SU-DHL-6 (cell line): Measurements from ENCODE around the gene CREB5.

ENCODE experiments used
- H2AFZ ChIP-seq: fragments of 200-600 bp; sonication (generic); 2 replicates; pipeline ENCODE4 v1.6.1; 2014; ENCODE audit warnings: low read depth, mild to moderate bottlenecking, moderate library complexity, mixed read lengths, antibody characterized with exemption, low read length; ENCODE audit not compliant: severe bottlenecking
- H3F3A ChIP-seq: fragments of 200-600 bp; shearing (Covaris generic); 2 replicates; pipeline ENCODE4 v1.6.0; 2016; ENCODE audit warnings: antibody characterized with exemption, mild to moderate bottlenecking; ENCODE audit not compliant: insufficient read depth
- H3K27ac ChIP-seq: fragments of 200-600 bp; sonication (generic); 2 replicates; pipeline ENCODE4 v1.5.1; 2016; ENCODE audit warnings: low read depth, mild to moderate bottlenecking, low read length, moderate library complexity, mixed read lengths
- H3K27me3 ChIP-seq: fragments of 200-600 bp; sonication (generic), shearing (Covaris generic); 2 replicates; pipeline ENCODE4 v1.6.0; 2014; ENCODE audit warnings: mild to moderate bottlenecking, low read length
- H3K36me3 ChIP-seq: fragments of 200-600 bp; sonication (generic); 2 replicates; pipeline ENCODE4 v1.6.1; 2014; ENCODE audit warnings: mild to moderate bottlenecking, low read length, mixed read lengths
- H3K4me2 ChIP-seq: fragments of 300-600, 200-600 bp; shearing (Covaris generic), sonication (generic); 2 replicates; pipeline ENCODE4 v1.6.0; 2014; ENCODE audit warnings: low read length, low read depth, mild to moderate bottlenecking; ENCODE audit not compliant: poor library complexity, severe bottlenecking
- H3K4me3 ChIP-seq: fragments of 200-600 bp; sonication (generic); 2 replicates; pipeline ENCODE4 v1.5.1; 2014; ENCODE audit warnings: antibody characterized with exemption, low read length, mild to moderate bottlenecking, mixed read lengths; ENCODE audit not compliant: insufficient read depth, poor library complexity, severe bottlenecking
- H3K79me2 ChIP-seq: fragments of 200-600 bp; sonication (generic); 2 replicates; pipeline ENCODE4 v1.6.1; 2014; ENCODE audit warnings: mild to moderate bottlenecking, low read length, moderate library complexity; ENCODE audit not compliant: insufficient read depth
- H3K9ac ChIP-seq: fragments of 200-600 bp; sonication (generic); 2 replicates; pipeline ENCODE4 v1.7.0; 2014; ENCODE audit warnings: mild to moderate bottlenecking, low read length
- H3K9me2 ChIP-seq: fragments of 200-600 bp; sonication (generic); replicated peaks from 2 replicates; pipeline ENCODE4 v1.6.1; 2014; ENCODE audit warnings: low read length; ENCODE audit not compliant: insufficient read depth
- H3K9me3 ChIP-seq: fragments of 200-600 bp; sonication (generic); 2 replicates; pipeline ENCODE4 v1.6.1; 2014; ENCODE audit warnings: low read length, mixed read lengths; ENCODE audit not compliant: insufficient read depth
- H4K20me1 ChIP-seq: fragments of 200-600 bp; sonication (generic); 2 replicates; pipeline ENCODE4 v1.6.1; 2014; ENCODE audit warnings: low read depth, mild to moderate bottlenecking, antibody characterized with exemption, low read length, moderate library complexity, mixed read lengths
- CTCF ChIP-seq: fragments of 200-600 bp; sonication (generic); IDR thresholded peaks from one replicate; pipeline ENCODE4 v1.5.1; 2017; ENCODE audit warnings: antibody characterized with exemption, mild to moderate bottlenecking, low read length, moderate library complexity; ENCODE audit not compliant: insufficient read depth, poor library complexity, severe bottlenecking
- EZH2phosphoT487 ChIP-seq: fragments of 200-600 bp; sonication (generic), shearing (Covaris generic); conservative IDR thresholded peaks from 2 replicates; pipeline ENCODE4 v1.6.1; 2018; ENCODE audit warnings: mild to moderate bottlenecking, antibody characterized with exemption, low read length, moderate library complexity, mixed read lengths

CREB5 gene

DNA sequence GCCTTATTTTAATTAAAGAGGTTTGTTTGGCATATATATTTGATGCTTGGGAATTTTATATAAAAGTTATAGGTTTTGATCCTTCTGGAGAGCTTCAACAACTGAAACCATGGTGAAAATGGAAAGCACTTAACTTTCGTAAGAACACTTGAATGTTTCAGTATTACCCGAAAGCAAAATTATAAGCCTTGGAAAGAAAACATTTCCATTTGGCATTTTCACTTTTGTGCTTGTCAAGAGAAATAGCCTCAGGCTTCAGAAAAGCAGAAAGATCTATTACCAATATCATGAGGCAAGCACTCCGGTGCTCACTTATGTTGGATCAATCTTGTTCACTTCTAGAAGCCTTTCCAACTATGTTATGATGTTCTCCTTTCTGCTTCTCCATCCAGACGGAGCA, 289.9 kb downstream of the CREB5 start:
- no peak overlapping the region for H3K27ac ChIP-seq
- peaks cover 20% of the 10 kb centered on the region for H3F3A ChIP-seq
- H3K4me2 ChIP-seq, result no peak overlapping the region
- no peaks in the 10 kb centered on the region for H3K9me2 ChIP-seq
- TF ChIP-seq CTCF, result no peak
- TF ChIP-seq EZH2phosphoT487, result no peak
- no peak overlapping the region for H2AFZ ChIP-seq
- H3K36me3 ChIP-seq, result 0 out of 2 replicates have a peak, but pooled peaks cover 6% of the 10 kb centered on the region
- H3K27me3 ChIP-seq, result no peaks in the 10 kb centered on the region
- H3K79me2 ChIP-seq, result peaks cover 10% of the 10 kb centered on the region; the same call in 1 of the 2 replicates
- H3K9me3 ChIP-seq, result no peaks in the 10 kb centered on the region
- H3K9ac ChIP-seq, result no peak overlapping the region
- no peak overlapping the region for H3K4me3 ChIP-seq
- no peaks in the 10 kb centered on the region; the same call in 1 of the 2 replicates for H4K20me1 ChIP-seq

GRCh38 chr7:28703037-28703765, 290.9 kb downstream of the CREB5 start:
- TF ChIP-seq CTCF (no peak), EZH2phosphoT487 (no peak)
- Histone ChIP-seq H4K20me1 (no peaks in the 10 kb centered on the region; the same call in 1 of the 2 replicates), H3K36me3 (0 out of 2 replicates have a peak, but pooled peaks cover 6% of the 10 kb centered on the region)

GRCh38 chr7:28704706-28705105, 292.4 kb downstream of the CREB5 start:
- Histone ChIP-seq H4K20me1 (no peaks in the 10 kb centered on the region; the same call in 1 of the 2 replicates), H2AFZ (no peak overlapping the region), H3K36me3 (0 out of 2 replicates have a peak, but pooled peaks cover 6% of the 10 kb centered on the region), H3F3A (peaks cover 8% of the 10 kb centered on the region; the same call in 1 of the 2 replicates), H3K79me2 (0 out of 2 replicates have a peak, but pooled peaks cover 8% of the 10 kb centered on the region), H3K9ac (peak overlapping the region; percentile 14; the same call in 1 of the 2 replicates), H3K27ac (peak overlapping the region; percentile 73), H3K4me3 (no peak overlapping the region), H3K4me2 (peak overlapping the region; percentile 56), H3K27me3 (no peaks in the 10 kb centered on the region), H3K9me3 (no peaks in the 10 kb centered on the region), H3K9me2 (no peaks in the 10 kb centered on the region)
- no peak for TF ChIP-seq CTCF

More at GRCh38 chr7:28703037-28703765, 290.9 kb downstream of the CREB5 start:
- Histone ChIP-seq H3K4me2 (no peak overlapping the region), H3K4me3 (no peak overlapping the region), H3F3A (peaks cover 12% of the 10 kb centered on the region), H3K27me3 (no peaks in the 10 kb centered on the region), H3K9me2 (no peaks in the 10 kb centered on the region), H2AFZ (no peak overlapping the region), H3K79me2 (peaks cover 12% of the 10 kb centered on the region; the same call in 1 of the 2 replicates), H3K9me3 (no peaks in the 10 kb centered on the region), H3K27ac (no peak overlapping the region), H3K9ac (no peak overlapping the region)
